SW480 (cell line): ENCODE measurements around the gene COL2A1.

ENCODE experiments used
- DNase-seq: peaks from one replicate; pipeline ENCODE4 v3.0.0-alpha.2; 2016; ENCODE audit warnings: low spot score

Gene COL2A1

GRCh38 chr12:48030173-48030650 lies 25.9 kb upstream of the COL2A1 start:
- DNase-seq, result no peak

GRCh38 chr12:48029491-48030172 lies 25.4 kb upstream of the COL2A1 start:
- DNase-seq, result peak; percentile 60

- no peak for DNase-seq
These were observed 24.5 kb upstream of the COL2A1 start for GRCh38 chr12:48028541-48029431.

GRCh38 chr12:48027183-48028002 lies 23.1 kb upstream of the COL2A1 start:
- no peak for DNase-seq

- DNase-seq, result no peak
These were observed 22.0 kb upstream of the COL2A1 start for GRCh38 chr12:48026060-48026827.

GRCh38 chr12:48025281-48025680 lies 21.0 kb upstream of the COL2A1 start:
- DNase-seq, result no peak

GRCh38 chr12:48024735-48025134 lies 20.5 kb upstream of the COL2A1 start:
- DNase-seq, result no peak

- no peak for DNase-seq
These were observed 19.1 kb upstream of the COL2A1 start for GRCh38 chr12:48023386-48023785.

- DNase-seq, result no peak
These were observed 18.6 kb upstream of the COL2A1 start for GRCh38 chr12:48022676-48023385.

GRCh38 chr12:48022180-48022521 lies 17.9 kb upstream of the COL2A1 start:
- DNase-seq, result no peak

GRCh38 chr12:48021485-48022179 lies 17.4 kb upstream of the COL2A1 start:
- no peak for DNase-seq

- no peak for DNase-seq
These were observed 15.5 kb upstream of the COL2A1 start for GRCh38 chr12:48019639-48020265.

- DNase-seq, result no peak
These were observed 14.3 kb upstream of the COL2A1 start for GRCh38 chr12:48018618-48018995.

- DNase-seq, result no peak
These were observed 13.8 kb upstream of the COL2A1 start for GRCh38 chr12:48017921-48018617.

- no peak for DNase-seq
These were observed 13.2 kb upstream of the COL2A1 start for GRCh38 chr12:48017496-48017895.

GRCh38 chr12:48016373-48017020 lies 12.2 kb upstream of the COL2A1 start:
- DNase-seq, result no peak

- no peak for DNase-seq
These were observed 11.7 kb upstream of the COL2A1 start for GRCh38 chr12:48015954-48016353.

- DNase-seq, result no peak
These were observed 10.9 kb upstream of the COL2A1 start for GRCh38 chr12:48015129-48015528.

GRCh38 chr12:48013287-48013686 lies 9.0 kb upstream of the COL2A1 start:
- DNase-seq, result no peak
